H9 (cell line): ENCODE results near the gene SF1. TPM values are rescaled to one million over a fixed set of nuclear protein-coding genes. Genes with fewer than 3 reads are reported as not detected.

Source experiments
- DNase-seq: peaks from one replicate; pipeline ENCODE4 v3.0.0-alpha.2; 2017
- H2AFZ ChIP-seq: one replicate; pipeline ENCODE4 v1.6.1; 2013; ENCODE audit warnings: mild to moderate bottlenecking, low read length, control low read depth, moderate library complexity
- H2AK5ac ChIP-seq: 2 replicates; pipeline ENCODE4 v1.6.1; 2013; ENCODE audit warnings: low read length, control low read depth, mixed read lengths; ENCODE audit not compliant: insufficient read length
- H2BK120ac ChIP-seq: one replicate; pipeline ENCODE4 v1.6.1; 2013; ENCODE audit warnings: low read depth, mild to moderate bottlenecking, low read length, control low read depth, inconsistent platforms; ENCODE audit not compliant: poor library complexity, severe bottlenecking
- H2BK12ac ChIP-seq: 2 replicates; pipeline ENCODE4 v1.6.1; 2013; ENCODE audit warnings: low read length, control low read depth, mixed read lengths, low read depth; ENCODE audit not compliant: insufficient read length
- H2BK15ac ChIP-seq: 2 replicates; pipeline ENCODE4 v1.6.1; 2013; ENCODE audit warnings: low read depth, low read length, control low read depth
- H2BK20ac ChIP-seq: one replicate; pipeline ENCODE4 v1.6.1; 2013; ENCODE audit warnings: low read depth, mild to moderate bottlenecking, low read length, control low read depth, inconsistent platforms; ENCODE audit not compliant: poor library complexity, severe bottlenecking
- H2BK5ac ChIP-seq: 2 replicates; pipeline ENCODE4 v1.6.1; 2013; ENCODE audit warnings: low read length, control low read depth, mixed read lengths; ENCODE audit not compliant: insufficient read length
- H3K14ac ChIP-seq: 2 replicates; pipeline ENCODE4 v1.6.1; 2013; ENCODE audit warnings: low read length, control low read depth; ENCODE audit not compliant: insufficient read depth
- H3K18ac ChIP-seq: 2 replicates; pipeline ENCODE4 v1.6.1; 2013; ENCODE audit warnings: low read depth, mild to moderate bottlenecking, mixed read lengths, low read length, control low read depth; ENCODE audit not compliant: insufficient read length
- H3K23ac ChIP-seq: 2 replicates; pipeline ENCODE4 v1.6.1; 2013; ENCODE audit warnings: low read length, control low read depth, mixed read lengths, low read depth; ENCODE audit not compliant: insufficient read length
- H3K23me2 ChIP-seq: 2 replicates; pipeline ENCODE4 v1.6.1; 2013; ENCODE audit warnings: low read depth, mild to moderate bottlenecking, mixed read lengths, low read length, control low read depth; ENCODE audit not compliant: insufficient read length, poor library complexity, severe bottlenecking
- H3K27ac ChIP-seq: 2 replicates; pipeline ENCODE4 v1.5.1; 2013; ENCODE audit warnings: low read length, control low read depth, mixed read lengths, low read depth; ENCODE audit not compliant: insufficient read length
- H3K27me3 ChIP-seq: 2 replicates; pipeline ENCODE4 v1.6.1; 2013; ENCODE audit warnings: low read length, control low read depth, inconsistent platforms; ENCODE audit not compliant: insufficient read depth
- H3K4ac ChIP-seq: 2 replicates; pipeline ENCODE4 v1.6.1; 2013; ENCODE audit warnings: low read depth, mild to moderate bottlenecking, control low read depth, inconsistent platforms, low read length, moderate library complexity
- H3K4me1 ChIP-seq: 2 replicates; pipeline ENCODE4 v1.6.1; 2013; ENCODE audit warnings: low read length, control low read depth, inconsistent platforms; ENCODE audit not compliant: insufficient read depth
- H3K4me2 ChIP-seq: 2 replicates; pipeline ENCODE4 v1.6.1; 2013; ENCODE audit warnings: low read length, control low read depth, mixed read lengths; ENCODE audit not compliant: insufficient read length, insufficient read depth
- H3K56ac ChIP-seq: 2 replicates; pipeline ENCODE4 v1.6.1; 2013; ENCODE audit warnings: low read depth, mild to moderate bottlenecking, mixed read lengths, low read length, control low read depth; ENCODE audit not compliant: insufficient read length
- H3K79me1 ChIP-seq: 2 replicates; pipeline ENCODE4 v1.6.1; 2013; ENCODE audit warnings: low read depth, mild to moderate bottlenecking, moderate library complexity, low read length, control low read depth, inconsistent platforms; ENCODE audit not compliant: insufficient read depth, poor library complexity, severe bottlenecking
- H3K79me2 ChIP-seq: 2 replicates; pipeline ENCODE4 v1.6.1; 2013; ENCODE audit warnings: low read length, control low read depth, inconsistent platforms; ENCODE audit not compliant: insufficient read depth
- H3K9ac ChIP-seq: 2 replicates; pipeline ENCODE4 v1.6.1; 2013; ENCODE audit warnings: low read length, control low read depth, mixed read lengths; ENCODE audit not compliant: insufficient read length; ENCODE audit errors: extremely low read depth
- H3K9me3 ChIP-seq: one replicate; pipeline ENCODE4 v1.6.1; 2013; ENCODE audit warnings: low read depth, low read length, inconsistent platforms; ENCODE audit not compliant: control insufficient read depth
- H3T11ph ChIP-seq: one replicate; pipeline ENCODE4 v1.6.1; 2013; ENCODE audit warnings: mild to moderate bottlenecking, low read length, control low read depth, inconsistent platforms
- H4K20me1 ChIP-seq: one replicate; pipeline ENCODE4 v1.6.1; 2013; ENCODE audit not compliant: control insufficient read depth, insufficient read length, insufficient read depth
- H4K5ac ChIP-seq: 2 replicates; pipeline ENCODE4 v1.6.1; 2013; ENCODE audit warnings: low read depth, mild to moderate bottlenecking, mixed read lengths, low read length, control low read depth; ENCODE audit not compliant: insufficient read length
- H4K8ac ChIP-seq: replicated peaks from 2 replicates; pipeline ENCODE4 v1.6.1; 2013; ENCODE audit warnings: low read length, control low read depth, mixed read lengths, low read depth; ENCODE audit not compliant: insufficient read length
- H4K91ac ChIP-seq: 2 replicates; pipeline ENCODE4 v1.6.1; 2013; ENCODE audit warnings: low read depth, mild to moderate bottlenecking, moderate library complexity, mixed read lengths, low read length, control low read depth; ENCODE audit not compliant: insufficient read length
- H3K27ac Mint-ChIP-seq, 3 experiments: 2 replicates in 2 of 3; 3 replicates in 1 of 3; pipeline ENCODE4 v1.8.0; 2020 to 2021; ENCODE audit warnings: mixed read lengths in 3 of 3, mild to moderate bottlenecking in 1 of 3, moderate library complexity in 1 of 3
- H3K27me3 Mint-ChIP-seq: 2 replicates; pipeline ENCODE4 v1.8.0; 2021; ENCODE audit warnings: low read depth, mild to moderate bottlenecking, moderate library complexity, mixed read lengths
- H3K36me3 Mint-ChIP-seq, 3 experiments: 2 replicates in 2 of 3; 3 replicates in 1 of 3; pipeline ENCODE4 v1.8.0; 2020 to 2021; ENCODE audit warnings: low read depth in 3 of 3, mixed read lengths in 3 of 3; ENCODE audit not compliant: insufficient read depth in 1 of 3
- H3K4me1 Mint-ChIP-seq, 2 experiments: 2 replicates each; pipeline ENCODE4 v1.8.0; 2020; ENCODE audit warnings: mixed read lengths in 2 of 2
- H3K4me3 Mint-ChIP-seq, 2 experiments: 2 replicates in 1 of 2; 3 replicates in 1 of 2; pipeline ENCODE4 v1.8.0; 2020 to 2021; ENCODE audit warnings: mild to moderate bottlenecking in 2 of 2, mixed read lengths in 2 of 2, moderate library complexity in 1 of 2
- H3K9me3 Mint-ChIP-seq, 2 experiments: 2 replicates in 1 of 2; 3 replicates in 1 of 2; pipeline ENCODE4 v1.8.0; 2020; ENCODE audit warnings: mild to moderate bottlenecking in 2 of 2, mixed read lengths in 2 of 2, moderate library complexity in 1 of 2
- CTCF ChIP-seq: fragments of 200-600 bp; sonication (generic); conservative IDR thresholded peaks from 3 replicates; pipeline ENCODE4 v1.8.0; 2021; ENCODE audit warnings: antibody characterized with exemption, mild to moderate bottlenecking
- WGBS: extraction: QIAGEN DNeasy Blood & Tissue Kit; methylation state at CpG from one replicate; pipeline ENCODE4 v1.1.7; 2013; ENCODE audit warnings: missing lambda C conversion rate, low lambda C conversion rate, mixed read lengths; ENCODE audit not compliant: insufficient read length; ENCODE audit errors: extremely low coverage; 5-methylcytosine and 5-hydroxymethylcytosine counted together
- total RNA-seq: library from RNA; stranded (reverse); gene quantifications from 2 replicates; pipeline ENCODE4 v1.2.1, GENCODE V29; 2021

The SF1 gene
- total RNA-seq, 1 experiment from 2014 or later = 528 TPM

- no peak overlapping the region for H3K4ac ChIP-seq
- H3K14ac ChIP-seq = no peak overlapping the region
- no peak overlapping the region for H3K9ac ChIP-seq
- no peaks in the 10 kb centered on the region for H4K20me1 ChIP-seq
- H2AK5ac ChIP-seq = no peak overlapping the region
- no peak overlapping the region for H2BK5ac ChIP-seq
- no peak overlapping the region for H4K91ac ChIP-seq
- no peak overlapping the region for H3K23ac ChIP-seq
- no peak overlapping the region for H2AFZ ChIP-seq
- H2BK120ac ChIP-seq = no peak overlapping the region
- peaks cover 20 to 43% of the 10 kb centered on the region in 2 experiments for H3K4me1 Mint-ChIP-seq
- no peaks in the 10 kb centered on the region for H3K79me2 ChIP-seq
- H3K9me3 Mint-ChIP-seq = no peaks in the 10 kb centered on the region
- H3K18ac ChIP-seq = no peak overlapping the region
- H3T11ph ChIP-seq = no peak overlapping the region
- no peaks in the 10 kb centered on the region for H3K9me3 ChIP-seq
- no peak overlapping the region for H2BK15ac ChIP-seq
- TF ChIP-seq CTCF = no peak
- no peak overlapping the region for H3K4me2 ChIP-seq
- H3K27me3 ChIP-seq = no peaks in the 10 kb centered on the region
- H2BK12ac ChIP-seq = no peak overlapping the region
- no peak overlapping the region; a peak in 1 of 5 replicates for H3K4me3 Mint-ChIP-seq
- no peaks in the 10 kb centered on the region; the same call in none of the 2 replicates for H3K27me3 Mint-ChIP-seq
- no peak overlapping the region for H4K8ac ChIP-seq
- no peaks in the 10 kb centered on the region; the same call in 1 of the 2 replicates for H3K4me1 ChIP-seq
- no peaks in the 10 kb centered on the region for H3K79me1 ChIP-seq
- no CpG with 5 or more reads among the region's 21 CpGs for WGBS
- H2BK20ac ChIP-seq = no peak overlapping the region
- H4K5ac ChIP-seq = no peak overlapping the region
- H3K23me2 ChIP-seq = no peaks in the 10 kb centered on the region
- H3K27ac Mint-ChIP-seq = no peak overlapping the region
- peaks cover 0 to 12% (median 2%) of the 10 kb centered on the region in 3 experiments; a peak in 3 of 7 replicates for H3K36me3 Mint-ChIP-seq
- DNase-seq = no peak
- no peak overlapping the region for H3K56ac ChIP-seq
- H3K27ac ChIP-seq = no peak overlapping the region
Measured at GRCh38 chr11:64754919-64755662, 23.3 kb downstream of the SF1 start.
